A673 (cell line): ENCODE measurements around the gene SYDE1. TPM values are rescaled to one million over a fixed set of nuclear protein-coding genes. Genes with fewer than 3 reads are reported as not detected.
"Not testable (repeated sequence)": the region's sequence is repeated elsewhere in the genome, so short reads cannot be mapped to it uniquely, and the experiment has no call there.

ENCODE experiments used
- BruUV-seq: library from RNA; stranded (reverse); fragments of 400-500 nt; replicated peaks from 2 replicates; lab custom pipeline; 2021; lab: Mats Ljungman, UMichigan
- CTCF ChIA-PET: fragments of 300-600 bp; sonication (Branson Sonifier 250); formaldehyde crosslinking; loops from one replicate; lab custom pipeline; 2022; ENCODE audit warnings: antibody characterized with exemption; lab: Charles Lee
- POLR2A ChIA-PET: fragments of 300-600 bp; sonication (Branson Sonifier 250); formaldehyde crosslinking; loops from one replicate; lab custom pipeline; 2022; ENCODE audit warnings: antibody characterized with exemption; ENCODE audit not compliant: low non-redundant PET; lab: Charles Lee
- DNase-seq: peaks from one replicate; pipeline ENCODE4 v3.0.0-alpha.2; 2015; ENCODE audit warnings: low spot score
- H3K27ac ChIP-seq: fragments of 200-600 bp; sonication (generic); 2 replicates; pipeline ENCODE4 v1.5.1; 2016; ENCODE audit warnings: mixed run types, low read depth, mild to moderate bottlenecking, mixed read lengths, antibody characterized with exemption, low read length; ENCODE audit not compliant: poor library complexity, severe bottlenecking
- H3K27me3 ChIP-seq: fragments of 200-600 bp; sonication (generic); replicated peaks from 2 replicates; pipeline ENCODE4 v1.6.1; 2017; ENCODE audit warnings: mixed run types, low read depth, mild to moderate bottlenecking, mixed read lengths, antibody characterized with exemption, low read length; ENCODE audit not compliant: insufficient read depth, poor library complexity
- H3K36me3 ChIP-seq: fragments of 200-600 bp; sonication (generic); 2 replicates; pipeline ENCODE4 v1.6.1; 2016; ENCODE audit warnings: mixed run types, mild to moderate bottlenecking, mixed read lengths, antibody characterized with exemption, low read length; ENCODE audit not compliant: insufficient read depth, poor library complexity, severe bottlenecking
- H3K4me1 ChIP-seq: fragments of 200-600 bp; sonication (generic); 2 replicates; pipeline ENCODE4 v1.6.1; 2017; ENCODE audit warnings: mixed run types, mild to moderate bottlenecking, mixed read lengths, antibody characterized with exemption, low read length; ENCODE audit not compliant: insufficient read depth, poor library complexity, severe bottlenecking
- H3K4me3 ChIP-seq: fragments of 200-600 bp; sonication (generic); 2 replicates; pipeline ENCODE4 v1.5.1; 2016; ENCODE audit warnings: low read depth, mixed run types, mild to moderate bottlenecking, mixed read lengths, low read length; ENCODE audit not compliant: poor library complexity, severe bottlenecking
- H3K9me3 ChIP-seq: fragments of 200-600 bp; sonication (generic); 2 replicates; pipeline ENCODE4 v1.6.1; 2016; ENCODE audit warnings: mixed run types, low read depth, mild to moderate bottlenecking, mixed read lengths, antibody characterized with exemption, low read length; ENCODE audit not compliant: poor library complexity, severe bottlenecking
- EZH2 ChIP-seq: fragments of 200-600 bp; sonication (generic); IDR thresholded peaks from 2 replicates; pipeline ENCODE4 v1.6.1; 2017; ENCODE audit warnings: borderline replicate concordance, low read depth, mild to moderate bottlenecking, mixed read lengths, antibody characterized with exemption, low read length; ENCODE audit not compliant: poor library complexity, severe bottlenecking
- intact Hi-C: fragments of 100-400 bp; cut with micrococcal nuclease; formaldehyde crosslinking; loops from one replicate; pipeline ENCODE4 v1.10.0; 2022; ENCODE audit not compliant: unreplicated experiment
- total RNA-seq: library from RNA; stranded (reverse); gene quantifications from 2 replicates; pipeline ENCODE4 v1.2.3, GENCODE V29; 2021
- TF ChIP-seq, protein P1 (sequence below): fragments of 300-800, 200-600 bp; sonication (generic); conservative IDR thresholded peaks from 2 replicates; pipeline ENCODE4 v1.5.1; 2017; ENCODE audit warnings: low read depth, mild to moderate bottlenecking, antibody characterized with exemption, low read length, moderate library complexity, mixed read lengths

Gene SYDE1
- total RNA-seq, 1 experiment from 2014 or later = 32.3 TPM

DNA sequence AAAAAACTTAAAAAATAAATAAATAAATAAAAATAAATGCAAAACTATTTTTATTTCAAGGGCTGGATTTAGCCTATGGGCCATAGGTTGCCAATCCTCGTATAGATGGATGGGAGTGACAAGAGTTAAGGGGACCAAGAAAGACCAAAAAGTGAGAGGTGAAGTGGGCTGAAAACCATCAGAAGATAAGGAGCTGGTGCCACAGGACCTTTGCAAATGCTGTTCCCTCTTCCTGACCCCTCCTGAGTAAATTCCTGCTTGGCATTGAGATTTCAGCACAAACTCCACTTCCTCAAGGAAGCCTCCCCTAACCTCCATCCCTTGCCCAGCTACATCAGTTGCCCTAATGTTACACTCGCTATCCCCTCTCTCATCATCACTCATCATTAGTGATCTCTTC is 14.2 kb upstream of the SYDE1 start:
- H3K9me3 ChIP-seq = no peaks in the 10 kb centered on the region
- no peak for DNase-seq
- BruUV-seq = no TSS peak
- POLR2A ChIA-PET = no interaction called here
- no peaks in the 10 kb centered on the region for H3K4me1 ChIP-seq
- no peak overlapping the region for H3K4me3 ChIP-seq
- peaks cover 2% of the 10 kb centered on the region for H3K27me3 ChIP-seq
- H3K36me3 ChIP-seq = no peaks in the 10 kb centered on the region
- CTCF ChIA-PET = interaction anchor here (1.1 to 1.8 kb wide), 2 partner anchors 9 to 463 kb away, joined by 3 to 30 read pairs; no protein-coding TSS in a partner anchor
- TF ChIP-seq, protein P1, sequence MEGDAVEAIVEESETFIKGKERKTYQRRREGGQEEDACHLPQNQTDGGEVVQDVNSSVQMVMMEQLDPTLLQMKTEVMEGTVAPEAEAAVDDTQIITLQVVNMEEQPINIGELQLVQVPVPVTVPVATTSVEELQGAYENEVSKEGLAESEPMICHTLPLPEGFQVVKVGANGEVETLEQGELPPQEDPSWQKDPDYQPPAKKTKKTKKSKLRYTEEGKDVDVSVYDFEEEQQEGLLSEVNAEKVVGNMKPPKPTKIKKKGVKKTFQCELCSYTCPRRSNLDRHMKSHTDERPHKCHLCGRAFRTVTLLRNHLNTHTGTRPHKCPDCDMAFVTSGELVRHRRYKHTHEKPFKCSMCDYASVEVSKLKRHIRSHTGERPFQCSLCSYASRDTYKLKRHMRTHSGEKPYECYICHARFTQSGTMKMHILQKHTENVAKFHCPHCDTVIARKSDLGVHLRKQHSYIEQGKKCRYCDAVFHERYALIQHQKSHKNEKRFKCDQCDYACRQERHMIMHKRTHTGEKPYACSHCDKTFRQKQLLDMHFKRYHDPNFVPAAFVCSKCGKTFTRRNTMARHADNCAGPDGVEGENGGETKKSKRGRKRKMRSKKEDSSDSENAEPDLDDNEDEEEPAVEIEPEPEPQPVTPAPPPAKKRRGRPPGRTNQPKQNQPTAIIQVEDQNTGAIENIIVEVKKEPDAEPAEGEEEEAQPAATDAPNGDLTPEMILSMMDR = no peak
- TF ChIP-seq EZH2 = no peak
- no peak overlapping the region for H3K27ac ChIP-seq
- intact Hi-C loops = loop anchor here (5.0 to 10.0 kb wide), 3 partner anchors 59 to 464 kb away; no protein-coding TSS in a partner anchor

GRCh38 chr19:15096223-15096622 is 11.0 kb upstream of the SYDE1 start:
- TF ChIP-seq, protein P1 = no peak
- TF ChIP-seq EZH2 = no peak
- no peaks in the 10 kb centered on the region for H3K36me3 ChIP-seq
- BruUV-seq = no TSS peak
- H3K9me3 ChIP-seq = no peaks in the 10 kb centered on the region
- H3K27ac ChIP-seq = no peak overlapping the region
- no peaks in the 10 kb centered on the region for H3K4me1 ChIP-seq
- no peak for DNase-seq
- CTCF ChIA-PET = no interaction called here
- H3K4me3 ChIP-seq = no peak overlapping the region
- no peaks in the 10 kb centered on the region for H3K27me3 ChIP-seq
- POLR2A ChIA-PET = no interaction called here
- intact Hi-C loops = loop anchor here (10.0 kb wide), 1 partner anchor 159 kb away; no protein-coding TSS in a partner anchor

GRCh38 chr19:15097980-15098379 is 9.2 kb upstream of the SYDE1 start:
- CTCF ChIA-PET, H3K36me3 ChIP-seq, H3K4me1 ChIP-seq, BruUV-seq, H3K27ac ChIP-seq, H3K9me3 ChIP-seq, H3K27me3 ChIP-seq, H3K4me3 ChIP-seq, DNase-seq, POLR2A ChIA-PET: not testable (repeated sequence)
- intact Hi-C loops = loop anchor here (10.0 kb wide), 1 partner anchor 157 kb away; no protein-coding TSS in a partner anchor

- H3K9me3 ChIP-seq = peaks cover 4% of the 10 kb centered on the region
- TF ChIP-seq EZH2 = no peak
- TF ChIP-seq, protein P1 = no peak
- ChIA-PET POLR2A (no interaction called here), CTCF (no interaction called here)
- H3K36me3 ChIP-seq = no peaks in the 10 kb centered on the region
- H3K4me1 ChIP-seq = no peaks in the 10 kb centered on the region
- intact Hi-C loops = loop anchor here (10.0 kb wide), 1 partner anchor 156 kb away; no protein-coding TSS in a partner anchor
- DNase-seq = no peak
- no peaks in the 10 kb centered on the region for H3K27me3 ChIP-seq
- no peak overlapping the region for H3K4me3 ChIP-seq
- no peak overlapping the region for H3K27ac ChIP-seq
- no TSS peak for BruUV-seq
Observed at GRCh38 chr19:15098460-15098859, 8.7 kb upstream of the SYDE1 start.
